Measurements from ENCODE around the gene FOXP1.

The FOXP1 gene

GRCh38 chr3:70926835-70927234, 656.7 kb downstream of the FOXP1 start:
- Histone ChIP-seq H3K27ac (ENCODE audit: low read depth in 2 of 2, low read length in 2 of 2) (no peak overlapping the region), H3K9ac (ENCODE audit: low read depth in 1 of 2, low read length in 2 of 2) (no peak overlapping the region), H3K27me3 (ENCODE audit: control insufficient read depth in 2 of 2, insufficient read depth in 2 of 2, low read length in 2 of 2) (peaks cover 0 to 2% of the 10 kb centered on the region in 2 donors), H3K36me3 (ENCODE audit: control insufficient read depth in 2 of 2, insufficient read depth in 2 of 2, low read length in 2 of 2) (no peaks in the 10 kb centered on the region), H3K9me3 (ENCODE audit: control insufficient read depth in 2 of 2, low read length in 2 of 2) (no peaks in the 10 kb centered on the region), H3K4me1 (ENCODE audit: control insufficient read depth in 2 of 2, insufficient read depth in 2 of 2, low read length in 2 of 2) (no peaks in the 10 kb centered on the region), H3K4me3 (ENCODE audit: low read length in 2 of 2) (no peak overlapping the region)

GRCh38 chr3:70919661-70920060, 663.9 kb downstream of the FOXP1 start:
- no peak overlapping the region for H3K4me3 ChIP-seq (ENCODE audit: low read length in 2 of 2)
- H3K4me1 ChIP-seq (ENCODE audit: control insufficient read depth in 2 of 2, insufficient read depth in 2 of 2, low read length in 2 of 2) = no peaks in the 10 kb centered on the region
- H3K9me3 ChIP-seq (ENCODE audit: control insufficient read depth in 2 of 2, low read length in 2 of 2) = no peaks in the 10 kb centered on the region
- no peaks in the 10 kb centered on the region for H3K36me3 ChIP-seq (ENCODE audit: control insufficient read depth in 2 of 2, insufficient read depth in 2 of 2, low read length in 2 of 2)
- no peak overlapping the region for H3K9ac ChIP-seq (ENCODE audit: low read depth in 1 of 2, low read length in 2 of 2)
- no peak overlapping the region for H3K27ac ChIP-seq (ENCODE audit: low read depth in 2 of 2, low read length in 2 of 2)
- peaks cover 0 to 2% of the 10 kb centered on the region in 2 donors for H3K27me3 ChIP-seq (ENCODE audit: control insufficient read depth in 2 of 2, insufficient read depth in 2 of 2, low read length in 2 of 2)

DNA sequence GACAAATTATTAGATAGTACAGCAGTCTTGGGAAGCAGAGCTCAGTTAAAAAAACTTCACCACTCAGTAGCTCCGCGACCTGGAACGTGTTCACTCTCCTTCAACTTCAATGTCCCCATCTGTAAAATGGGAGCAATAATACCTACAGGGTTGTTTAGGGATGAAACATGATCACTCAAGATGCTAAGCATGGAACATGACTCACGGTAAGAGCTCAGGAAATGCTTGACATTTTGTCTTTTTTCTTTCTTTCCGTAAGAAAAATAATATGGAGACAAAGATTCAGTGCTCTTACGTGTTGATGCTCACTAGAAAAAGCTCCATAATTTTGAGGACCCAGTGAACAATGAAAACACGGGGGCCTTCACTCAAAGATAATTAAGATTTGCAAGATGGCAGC, 664.4 kb downstream of the FOXP1 start:
- no peak overlapping the region for H3K27ac ChIP-seq (ENCODE audit: low read depth in 2 of 2, low read length in 2 of 2)
- H3K4me1 ChIP-seq (ENCODE audit: control insufficient read depth in 2 of 2, insufficient read depth in 2 of 2, low read length in 2 of 2) = no peaks in the 10 kb centered on the region
- H3K36me3 ChIP-seq (ENCODE audit: control insufficient read depth in 2 of 2, insufficient read depth in 2 of 2, low read length in 2 of 2) = no peaks in the 10 kb centered on the region
- no peaks in the 10 kb centered on the region for H3K9me3 ChIP-seq (ENCODE audit: control insufficient read depth in 2 of 2, low read length in 2 of 2)
- no peak overlapping the region for H3K9ac ChIP-seq (ENCODE audit: low read depth in 1 of 2, low read length in 2 of 2)
- no peaks in the 10 kb centered on the region for H3K27me3 ChIP-seq (ENCODE audit: control insufficient read depth in 2 of 2, insufficient read depth in 2 of 2, low read length in 2 of 2)
- no peak overlapping the region for H3K4me3 ChIP-seq (ENCODE audit: low read length in 2 of 2)

GRCh38 chr3:70916375-70917055, 667.0 kb downstream of the FOXP1 start:
- Histone ChIP-seq H3K27ac (ENCODE audit: low read depth in 2 of 2, low read length in 2 of 2) (no peak overlapping the region), H3K4me1 (ENCODE audit: control insufficient read depth in 2 of 2, insufficient read depth in 2 of 2, low read length in 2 of 2) (no peaks in the 10 kb centered on the region), H3K36me3 (ENCODE audit: control insufficient read depth in 2 of 2, insufficient read depth in 2 of 2, low read length in 2 of 2) (no peaks in the 10 kb centered on the region), H3K9me3 (ENCODE audit: control insufficient read depth in 2 of 2, low read length in 2 of 2) (no peaks in the 10 kb centered on the region), H3K9ac (ENCODE audit: low read depth in 1 of 2, low read length in 2 of 2) (no peak overlapping the region), H3K4me3 (ENCODE audit: low read length in 2 of 2) (no peak overlapping the region), H3K27me3 (ENCODE audit: control insufficient read depth in 2 of 2, insufficient read depth in 2 of 2, low read length in 2 of 2) (no peaks in the 10 kb centered on the region)

DNA sequence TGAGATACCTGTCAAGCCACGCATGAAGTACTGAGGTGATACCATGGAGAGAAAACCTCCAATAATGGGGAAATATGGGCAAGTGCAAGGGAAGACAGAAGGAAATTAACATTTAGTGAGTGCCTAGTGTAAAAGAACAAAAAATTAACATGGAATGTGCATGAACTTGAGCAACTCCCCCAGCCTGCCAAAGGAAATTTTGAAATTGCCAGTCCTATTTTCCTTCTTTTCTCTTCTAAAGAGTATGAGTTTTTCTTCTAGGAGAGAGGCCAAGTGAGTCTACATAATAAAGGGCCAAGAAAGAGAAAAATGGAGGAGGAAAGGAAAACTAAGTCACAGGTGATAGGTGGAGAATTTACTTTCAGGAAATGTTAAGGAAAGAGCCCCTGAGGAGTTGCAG, 668.7 kb downstream of the FOXP1 start:
- H3K4me3 ChIP-seq (ENCODE audit: low read length in 2 of 2) = no peak overlapping the region

GRCh38 chr3:70911719-70912118, 671.8 kb downstream of the FOXP1 start:
- H3K36me3 ChIP-seq (ENCODE audit: control insufficient read depth in 2 of 2, insufficient read depth in 2 of 2, low read length in 2 of 2) = no peaks in the 10 kb centered on the region
- H3K9ac ChIP-seq (ENCODE audit: low read depth in 1 of 2, low read length in 2 of 2) = no peak overlapping the region
- no peak overlapping the region for H3K4me3 ChIP-seq (ENCODE audit: low read length in 2 of 2)
- H3K9me3 ChIP-seq (ENCODE audit: control insufficient read depth in 2 of 2, low read length in 2 of 2) = no peaks in the 10 kb centered on the region
- H3K4me1 ChIP-seq (ENCODE audit: control insufficient read depth in 2 of 2, insufficient read depth in 2 of 2, low read length in 2 of 2) = no peaks in the 10 kb centered on the region
- no peaks in the 10 kb centered on the region for H3K27me3 ChIP-seq (ENCODE audit: control insufficient read depth in 2 of 2, insufficient read depth in 2 of 2, low read length in 2 of 2)
- no peak overlapping the region for H3K27ac ChIP-seq (ENCODE audit: low read depth in 2 of 2, low read length in 2 of 2)

More for the DNA sequence above, 668.7 kb downstream of the FOXP1 start:
- H3K36me3 ChIP-seq (ENCODE audit: control insufficient read depth in 2 of 2, insufficient read depth in 2 of 2, low read length in 2 of 2) = no peaks in the 10 kb centered on the region
- no peaks in the 10 kb centered on the region for H3K4me1 ChIP-seq (ENCODE audit: control insufficient read depth in 2 of 2, insufficient read depth in 2 of 2, low read length in 2 of 2)
- H3K9ac ChIP-seq (ENCODE audit: low read depth in 1 of 2, low read length in 2 of 2) = no peak overlapping the region
- H3K27ac ChIP-seq (ENCODE audit: low read depth in 2 of 2, low read length in 2 of 2) = no peak overlapping the region
- H3K9me3 ChIP-seq (ENCODE audit: control insufficient read depth in 2 of 2, low read length in 2 of 2) = no peaks in the 10 kb centered on the region
- H3K27me3 ChIP-seq (ENCODE audit: control insufficient read depth in 2 of 2, insufficient read depth in 2 of 2, low read length in 2 of 2) = no peaks in the 10 kb centered on the region

DNA sequence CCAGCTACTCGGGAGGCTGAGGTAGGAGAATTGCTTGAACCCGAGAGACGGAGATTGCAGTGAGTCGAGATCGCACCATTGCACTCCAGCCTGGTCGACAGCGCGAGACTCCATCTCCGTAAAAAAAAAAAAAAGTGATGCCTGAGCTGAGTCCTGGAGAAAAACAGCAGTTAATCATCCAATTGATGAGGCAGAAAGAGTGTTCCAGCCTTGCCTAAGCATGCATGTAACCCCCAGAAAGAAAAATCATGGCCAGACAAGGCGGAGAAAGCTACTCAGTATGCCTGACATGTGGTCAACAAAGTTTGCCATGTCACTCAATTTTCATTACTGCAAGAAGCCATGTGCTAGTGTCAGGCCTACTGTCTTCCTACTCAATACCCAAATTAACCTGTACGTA, 678.0 kb downstream of the FOXP1 start:
- no peaks in the 10 kb centered on the region for H3K36me3 ChIP-seq (ENCODE audit: control insufficient read depth in 2 of 2, insufficient read depth in 2 of 2, low read length in 2 of 2)
- no peaks in the 10 kb centered on the region for H3K27me3 ChIP-seq (ENCODE audit: control insufficient read depth in 2 of 2, insufficient read depth in 2 of 2, low read length in 2 of 2)
- no peak overlapping the region for H3K9ac ChIP-seq (ENCODE audit: low read depth in 1 of 2, low read length in 2 of 2)
- no peak overlapping the region for H3K27ac ChIP-seq (ENCODE audit: low read depth in 2 of 2, low read length in 2 of 2)
- H3K4me1 ChIP-seq (ENCODE audit: control insufficient read depth in 2 of 2, insufficient read depth in 2 of 2, low read length in 2 of 2) = no peaks in the 10 kb centered on the region
- no peaks in the 10 kb centered on the region for H3K9me3 ChIP-seq (ENCODE audit: control insufficient read depth in 2 of 2, low read length in 2 of 2)
- H3K4me3 ChIP-seq (ENCODE audit: low read length in 2 of 2) = no peak overlapping the region

Data from mucosa of rectum (tissue), 2 donors.